ENCODE measurements around the gene MAN2B1.

GRCh38 chr19:12705169-12705568 is 38.6 kb upstream of the MAN2B1 start:
- TF ChIP-seq, protein P1, sequence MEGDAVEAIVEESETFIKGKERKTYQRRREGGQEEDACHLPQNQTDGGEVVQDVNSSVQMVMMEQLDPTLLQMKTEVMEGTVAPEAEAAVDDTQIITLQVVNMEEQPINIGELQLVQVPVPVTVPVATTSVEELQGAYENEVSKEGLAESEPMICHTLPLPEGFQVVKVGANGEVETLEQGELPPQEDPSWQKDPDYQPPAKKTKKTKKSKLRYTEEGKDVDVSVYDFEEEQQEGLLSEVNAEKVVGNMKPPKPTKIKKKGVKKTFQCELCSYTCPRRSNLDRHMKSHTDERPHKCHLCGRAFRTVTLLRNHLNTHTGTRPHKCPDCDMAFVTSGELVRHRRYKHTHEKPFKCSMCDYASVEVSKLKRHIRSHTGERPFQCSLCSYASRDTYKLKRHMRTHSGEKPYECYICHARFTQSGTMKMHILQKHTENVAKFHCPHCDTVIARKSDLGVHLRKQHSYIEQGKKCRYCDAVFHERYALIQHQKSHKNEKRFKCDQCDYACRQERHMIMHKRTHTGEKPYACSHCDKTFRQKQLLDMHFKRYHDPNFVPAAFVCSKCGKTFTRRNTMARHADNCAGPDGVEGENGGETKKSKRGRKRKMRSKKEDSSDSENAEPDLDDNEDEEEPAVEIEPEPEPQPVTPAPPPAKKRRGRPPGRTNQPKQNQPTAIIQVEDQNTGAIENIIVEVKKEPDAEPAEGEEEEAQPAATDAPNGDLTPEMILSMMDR (IDR thresholded peaks at IDR 0.05; ENCODE audit: low read depth, low read length, poor library complexity, severe bottlenecking): no peak
- no peak for TF ChIP-seq EZH2phosphoT487 (IDR thresholded peaks at IDR 0.05; ENCODE audit: borderline replicate concordance, low read length)

Data from DOHH2 (cell line).